Activated CD4-positive, alpha-beta T cell treated with anti-CD3 and anti-CD28 coated beads, Interleukin-2, amount 50 U/mL, for 4 hours (primary cell): ENCODE data around the gene HRH4.

Experiments
- DNase-seq, 2 experiments: peaks; one replicate each; pipeline ENCODE4 v3.0.0-alpha.2; 2020

Gene HRH4, protein sequence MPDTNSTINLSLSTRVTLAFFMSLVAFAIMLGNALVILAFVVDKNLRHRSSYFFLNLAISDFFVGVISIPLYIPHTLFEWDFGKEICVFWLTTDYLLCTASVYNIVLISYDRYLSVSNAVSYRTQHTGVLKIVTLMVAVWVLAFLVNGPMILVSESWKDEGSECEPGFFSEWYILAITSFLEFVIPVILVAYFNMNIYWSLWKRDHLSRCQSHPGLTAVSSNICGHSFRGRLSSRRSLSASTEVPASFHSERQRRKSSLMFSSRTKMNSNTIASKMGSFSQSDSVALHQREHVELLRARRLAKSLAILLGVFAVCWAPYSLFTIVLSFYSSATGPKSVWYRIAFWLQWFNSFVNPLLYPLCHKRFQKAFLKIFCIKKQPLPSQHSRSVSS

DNA sequence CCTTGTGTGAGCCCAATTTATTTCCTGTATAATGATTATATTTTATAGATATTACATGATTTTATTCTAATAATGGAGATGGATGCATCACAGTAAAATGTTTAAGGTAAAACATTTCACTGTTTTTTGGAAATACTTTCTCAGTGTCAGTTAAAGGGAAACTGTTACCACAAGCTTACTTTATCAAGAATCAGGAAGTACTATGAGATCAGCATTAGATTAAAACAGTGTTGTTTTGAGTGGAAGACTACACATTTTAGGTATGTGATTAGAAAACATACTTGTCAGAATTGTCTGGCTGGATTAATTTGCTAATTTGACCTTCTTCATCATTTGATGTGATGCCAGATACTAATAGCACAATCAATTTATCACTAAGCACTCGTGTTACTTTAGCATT is at the start of gene HRH4:
Gene HRH4, plus strand, starts transcription at position 250 of the 400 bp plus-strand sequence. Its CDS starts 92 bp downstream, at position 342.
- no peak for DNase-seq

DNA sequence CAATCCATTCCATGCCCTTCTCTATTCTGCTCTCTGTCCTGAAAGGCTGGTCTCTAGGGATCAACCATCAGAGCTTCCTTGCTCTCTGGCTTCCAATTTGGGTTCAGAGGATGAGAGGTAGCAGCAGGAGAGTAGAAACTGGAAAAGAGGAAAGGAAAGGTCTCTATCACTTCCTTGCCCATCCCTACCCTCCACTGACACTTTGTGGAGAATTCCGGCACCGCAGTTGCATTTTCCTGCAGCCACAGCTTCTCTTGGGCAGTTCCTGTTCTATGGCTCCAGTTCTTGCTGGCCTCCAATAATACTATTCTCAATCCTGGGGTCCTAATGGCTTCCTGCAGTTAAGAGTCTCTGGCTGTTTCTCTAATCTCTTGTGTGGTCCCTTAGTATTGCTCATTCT is 47.3 kb upstream of the HRH4 start:
- DNase-seq: no peak

DNA sequence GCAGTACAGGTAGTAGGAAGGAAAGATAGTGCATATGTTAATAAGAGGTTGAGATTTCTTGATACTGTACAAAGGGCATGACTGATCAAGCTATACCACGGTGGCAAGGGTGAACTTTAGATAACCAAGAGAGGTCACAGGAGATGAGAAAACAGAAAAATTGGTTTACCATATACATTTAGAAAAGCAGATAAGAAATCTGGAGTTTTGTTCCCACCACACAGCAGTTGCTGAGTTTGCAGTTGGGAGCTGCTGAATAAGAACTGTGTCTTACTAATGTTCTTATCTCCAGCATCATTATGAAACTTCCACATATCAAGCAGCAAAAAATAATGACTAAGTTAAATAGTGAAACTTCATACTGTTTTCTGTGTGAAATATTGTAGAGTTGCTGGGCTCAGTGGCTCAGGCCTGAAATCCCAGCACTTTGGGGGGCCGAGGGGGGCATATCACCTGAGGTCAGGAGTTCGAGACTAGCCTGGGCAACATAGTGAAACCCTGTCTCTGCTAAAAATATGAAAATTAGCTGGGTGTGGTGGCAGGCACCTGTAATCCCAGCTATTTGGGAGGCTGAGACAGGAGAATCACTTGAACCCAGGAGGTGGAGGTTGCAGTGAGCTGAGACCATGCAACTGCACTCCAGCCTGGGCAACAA is 46.0 kb upstream of the HRH4 start:
- DNase-seq: no peak

DNA sequence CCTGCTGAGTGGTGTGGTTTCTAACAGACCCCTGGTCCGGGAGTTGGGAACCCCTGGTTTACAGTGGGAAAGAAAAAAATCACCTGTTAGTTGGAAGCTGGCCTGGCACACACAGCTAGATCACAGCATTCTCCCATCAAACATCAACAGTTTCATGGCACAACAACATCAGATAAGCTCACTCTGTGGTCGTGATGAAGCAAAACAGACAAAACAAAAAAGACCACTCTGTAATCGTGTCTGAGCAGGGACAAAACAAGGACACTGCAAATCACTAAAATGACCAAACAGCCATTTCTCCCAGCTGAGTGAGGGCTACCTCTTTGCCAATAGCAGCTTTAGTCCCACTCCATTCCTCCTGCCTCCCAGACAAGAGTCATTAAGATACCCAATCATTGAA is 43.0 kb upstream of the HRH4 start:
- no peak for DNase-seq

DNA sequence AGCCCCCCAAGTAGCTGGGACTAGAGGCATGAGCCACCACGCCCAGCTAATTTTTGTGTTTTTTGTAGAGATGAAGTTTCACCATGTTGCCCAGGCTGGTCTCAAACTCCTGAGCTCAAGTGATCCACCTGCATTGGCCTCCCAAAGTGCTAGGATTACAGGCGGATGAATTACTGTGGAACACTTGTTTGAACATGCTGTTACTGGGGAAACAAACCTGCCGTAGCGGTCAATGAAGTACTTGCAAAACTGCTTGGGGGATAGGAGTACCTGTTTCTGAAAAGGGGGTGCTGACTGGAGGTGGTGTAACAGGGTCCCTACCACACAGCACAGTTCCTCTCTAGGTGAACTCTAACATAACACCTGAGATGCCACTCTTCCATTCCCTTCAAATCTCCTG is 39.9 kb upstream of the HRH4 start:
- DNase-seq: no peak

DNA sequence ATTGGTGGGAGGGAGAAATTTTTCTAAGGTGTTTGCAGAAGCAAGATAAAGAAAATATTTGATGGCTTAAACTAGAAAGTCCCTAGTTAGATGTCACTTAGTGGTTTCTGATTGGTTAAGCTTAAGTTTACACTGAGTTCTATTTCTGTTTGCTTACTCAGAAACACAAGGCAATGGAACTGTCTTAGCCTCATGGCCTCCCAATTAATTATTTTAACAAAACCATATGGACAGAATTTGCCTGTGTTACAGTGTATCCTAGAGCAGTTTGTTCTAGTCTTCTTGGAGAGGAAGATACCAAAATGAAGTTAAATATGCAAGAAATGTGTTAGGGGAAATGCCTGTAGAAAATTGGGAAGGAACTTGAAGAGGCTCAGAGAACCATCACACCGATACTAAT is 38.6 kb upstream of the HRH4 start:
- no peak for DNase-seq

DNA sequence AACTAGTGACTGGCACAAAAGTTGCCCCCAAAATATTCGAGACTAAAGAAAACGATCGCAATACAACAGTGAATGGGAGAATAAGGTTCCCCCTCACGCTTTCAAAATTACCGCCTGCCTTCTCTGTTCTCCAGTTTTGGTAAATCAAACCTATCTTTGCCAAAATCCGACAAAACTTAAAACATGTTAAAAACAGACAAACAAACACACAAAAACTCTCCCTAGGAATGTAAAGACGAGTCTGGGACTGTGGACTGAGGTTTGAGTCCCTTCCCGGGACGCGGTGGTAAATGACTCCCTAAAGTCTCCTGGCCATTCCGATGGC is 34.4 kb upstream of the HRH4 start:
- no peak for DNase-seq

DNA sequence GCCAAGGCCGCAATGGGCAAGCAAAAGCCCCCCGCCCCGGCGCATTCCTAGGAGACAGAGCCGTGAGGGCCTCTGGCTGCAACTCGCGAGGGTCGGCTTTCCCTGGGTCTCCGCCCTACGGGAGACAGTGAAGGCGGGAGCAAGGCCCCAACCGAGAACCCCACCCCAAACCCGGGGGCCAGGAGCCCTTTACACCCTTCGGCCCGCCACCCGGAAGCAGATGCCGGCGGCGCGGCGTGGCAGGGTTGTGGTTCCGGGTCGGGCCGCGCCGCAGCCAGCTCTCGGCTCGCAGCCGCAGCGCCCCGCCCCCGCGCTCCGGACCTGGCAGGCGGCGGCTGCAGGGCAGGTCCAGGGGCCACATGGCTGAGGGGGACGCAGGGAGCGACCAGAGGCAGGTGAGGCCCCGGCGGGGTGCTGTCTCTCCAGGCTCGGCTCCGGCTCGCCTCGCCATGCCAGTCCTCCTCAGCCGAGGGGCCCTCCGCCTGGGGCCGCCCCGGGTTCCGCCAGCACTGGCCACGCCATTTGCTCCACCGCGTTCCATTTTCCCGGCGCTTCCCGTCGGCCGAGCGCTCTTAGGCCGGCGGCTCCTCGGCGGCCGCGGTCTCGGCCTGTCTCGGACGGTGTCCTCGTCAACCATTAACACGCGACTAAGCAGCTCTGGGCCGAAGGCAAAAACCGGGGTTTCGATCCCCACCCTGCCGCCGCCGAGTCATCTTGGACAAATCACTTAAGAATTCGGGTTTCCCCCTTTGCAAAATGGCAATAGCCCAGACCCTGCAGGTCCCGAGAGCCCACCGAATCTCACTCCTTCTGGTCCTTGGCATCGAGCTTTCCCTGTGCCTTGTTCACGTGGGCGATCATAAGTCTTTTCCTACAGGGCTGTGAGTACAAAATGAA is 33.8 kb upstream of the HRH4 start, which contains the start of gene IMPACT:
Gene IMPACT, plus strand, starts transcription at position 273 of the 897 bp plus-strand sequence. Its CDS starts 87 bp downstream, at position 360.
- peak; percentile 67 to 73 for DNase-seq

DNA sequence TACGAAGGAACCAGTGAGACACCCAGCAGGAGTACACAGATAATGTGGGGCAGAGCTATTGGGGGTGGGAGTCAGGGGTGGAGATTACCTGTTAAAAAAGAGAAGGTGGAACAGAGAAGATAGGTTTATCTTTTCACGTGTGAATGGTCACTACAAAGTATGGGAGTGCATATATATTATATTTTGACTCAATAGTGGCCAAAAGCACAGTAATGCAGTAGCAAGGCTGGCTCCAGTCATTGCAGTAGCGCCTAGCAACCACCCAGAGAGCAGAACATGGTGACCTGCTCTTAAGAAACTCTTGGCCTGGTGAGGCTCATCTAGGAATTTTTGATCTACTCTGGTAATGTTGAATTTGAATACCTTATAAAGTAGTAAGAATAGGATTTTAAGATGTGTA is 33.0 kb upstream of the HRH4 start:
- no peak for DNase-seq

DNA sequence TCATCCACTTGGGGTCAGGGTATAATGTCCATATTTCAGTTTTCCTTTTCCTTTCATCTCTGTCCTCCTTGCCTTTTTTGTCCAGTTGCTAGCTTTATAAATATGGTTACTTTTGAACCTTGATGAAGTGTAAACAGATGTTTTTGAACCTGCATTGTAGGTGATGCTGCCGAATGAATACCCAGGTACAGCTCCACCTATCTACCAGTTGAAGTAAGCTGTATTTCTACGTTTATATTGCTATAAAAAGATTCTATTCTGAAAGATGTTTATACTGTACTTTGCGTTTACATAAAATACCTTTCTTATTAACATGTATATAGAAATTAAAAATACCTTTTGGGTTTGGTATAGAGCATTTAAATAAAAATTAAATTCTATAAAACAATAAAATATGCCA is 31.7 kb upstream of the HRH4 start:
- no peak for DNase-seq

DNA sequence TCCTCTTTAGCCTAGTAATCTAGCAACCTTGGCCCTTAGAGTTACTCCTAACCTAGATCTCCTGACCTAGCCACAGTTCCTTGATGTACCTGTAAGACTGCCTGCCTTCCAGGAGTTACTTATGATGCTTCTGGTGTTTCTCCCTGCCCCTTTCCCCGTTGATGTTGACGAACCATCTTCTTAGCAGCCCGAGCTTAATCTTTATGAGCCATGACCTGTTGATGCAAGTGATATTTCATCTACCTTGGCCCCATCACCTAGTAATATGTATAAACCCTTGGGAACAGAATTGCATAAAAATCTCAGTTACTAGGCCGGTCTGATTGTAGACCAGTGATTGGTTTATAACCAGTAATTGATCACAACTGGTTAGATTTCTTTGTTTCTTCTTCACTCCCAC is 31.2 kb upstream of the HRH4 start:
- no peak for DNase-seq

DNA sequence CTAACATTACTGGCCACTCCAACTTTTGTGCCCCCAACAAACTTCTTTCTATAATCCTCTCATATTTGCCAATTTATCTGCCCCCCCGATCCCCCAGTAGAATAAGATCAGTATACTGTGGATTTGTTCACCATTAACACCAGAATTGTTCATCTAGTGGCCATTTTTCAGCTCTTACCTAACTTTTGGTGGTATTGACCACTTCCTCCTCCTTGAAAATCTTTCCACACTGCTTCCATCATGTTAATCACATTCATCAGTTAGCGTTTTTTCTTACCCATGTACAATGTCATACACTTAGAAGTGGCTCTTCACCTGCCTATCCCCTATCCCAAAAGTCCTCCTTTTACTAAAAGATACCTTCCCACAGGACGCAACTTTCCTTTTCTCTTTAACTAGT is 27.8 kb upstream of the HRH4 start:
- no peak for DNase-seq

DNA sequence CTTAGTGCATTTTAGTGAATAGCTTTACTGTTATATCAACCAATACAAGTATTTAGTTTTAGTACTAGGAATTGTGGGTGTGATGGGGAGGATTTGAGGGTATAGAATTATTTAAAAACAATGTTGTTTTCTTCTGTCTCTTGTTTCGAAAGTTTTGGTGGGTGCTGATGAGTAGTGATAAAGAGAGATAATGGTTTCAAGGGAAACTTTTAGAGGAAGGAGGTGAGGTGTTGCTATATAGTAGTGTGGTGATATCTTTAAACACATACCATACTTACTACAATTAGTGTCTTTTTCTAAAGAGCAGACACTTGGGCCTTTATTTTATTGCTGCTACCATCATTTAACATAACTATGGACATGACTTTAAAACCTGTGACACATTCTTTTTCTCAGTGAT is 23.5 kb upstream of the HRH4 start:
- no peak for DNase-seq

DNA sequence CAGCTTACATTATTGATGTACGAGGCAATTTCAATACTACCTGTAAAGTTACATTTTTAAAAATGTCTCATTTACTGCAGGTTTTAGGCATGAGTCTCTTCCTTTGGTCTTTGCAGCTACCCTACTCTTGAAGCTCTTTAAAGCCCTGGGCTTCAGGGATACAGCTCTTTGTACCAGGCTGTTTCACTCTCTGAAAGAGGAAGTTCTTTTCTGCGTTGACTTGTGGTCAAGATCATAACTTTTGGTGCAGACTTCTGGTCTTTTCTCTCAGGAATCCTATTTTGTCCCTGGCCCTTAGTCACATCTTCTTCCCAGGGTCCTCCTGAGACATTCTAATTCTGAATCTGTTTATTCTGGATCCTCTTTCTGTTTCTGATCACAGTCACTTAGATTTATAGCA is 16.6 kb upstream of the HRH4 start:
- DNase-seq: no peak

DNA sequence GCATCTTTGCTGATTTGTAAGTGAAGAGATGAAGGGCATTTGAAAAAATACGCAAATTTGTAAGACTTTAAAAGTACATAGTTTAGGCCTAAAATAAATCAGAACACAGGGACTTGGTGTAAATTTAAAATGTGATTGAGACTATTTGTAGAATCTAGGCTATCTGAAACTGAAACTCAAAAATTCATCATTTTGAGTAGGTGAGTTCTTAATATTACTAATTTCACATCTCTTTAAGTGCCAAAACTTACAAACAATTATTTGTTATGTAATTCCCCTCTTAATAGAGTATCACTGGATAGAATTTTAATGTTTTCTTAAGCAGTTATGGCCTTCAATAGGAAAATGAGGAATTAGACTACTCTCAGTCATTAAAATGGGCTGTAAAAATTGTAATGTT is 14.0 kb upstream of the HRH4 start:
- no peak for DNase-seq

DNA sequence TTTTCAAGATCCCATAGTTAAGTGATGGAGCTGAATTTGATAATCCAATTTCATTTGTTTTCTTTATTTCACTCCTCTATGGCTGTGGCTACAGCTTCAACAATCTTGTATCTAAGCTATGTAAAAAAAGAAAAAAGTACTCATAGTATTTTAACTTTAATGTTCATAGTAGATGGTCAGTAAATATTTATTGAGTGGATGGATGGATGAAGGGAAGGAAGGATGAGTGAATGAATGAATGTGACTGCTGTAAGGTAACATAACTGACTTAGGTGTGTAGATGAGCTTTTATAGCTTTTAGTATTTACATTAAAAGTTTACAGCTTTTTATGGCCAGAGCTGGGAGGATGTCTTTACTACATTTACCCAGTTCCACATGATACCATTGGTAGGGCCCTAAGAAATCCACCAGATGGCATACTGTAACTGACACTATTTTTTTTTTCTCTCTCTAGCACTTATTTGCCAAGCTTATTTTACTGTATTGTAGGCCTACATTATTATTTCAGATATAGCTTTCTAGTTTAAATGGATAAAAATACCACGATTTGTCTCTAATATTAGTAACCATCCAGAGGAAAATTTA is 13.4 kb upstream of the HRH4 start:
- DNase-seq: no peak

DNA sequence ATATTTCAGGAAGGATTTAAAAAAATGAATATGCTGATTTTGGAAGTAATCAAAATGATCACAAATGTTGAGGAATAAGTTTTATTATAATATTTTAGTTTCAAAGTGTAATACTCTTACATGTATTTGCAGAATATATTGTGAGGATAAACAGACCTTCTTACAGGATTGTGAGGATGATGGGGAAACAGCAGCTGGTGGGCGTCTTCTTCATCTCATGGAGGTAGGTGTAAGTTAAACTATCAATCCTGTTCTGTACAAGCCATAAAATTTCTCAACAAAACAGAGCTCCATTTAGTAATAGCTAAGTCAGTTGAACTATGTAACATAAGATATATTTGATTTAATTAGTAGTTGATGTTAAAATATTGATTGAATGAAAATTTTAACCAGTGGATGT is 12.5 kb upstream of the HRH4 start:
- no peak for DNase-seq

DNA sequence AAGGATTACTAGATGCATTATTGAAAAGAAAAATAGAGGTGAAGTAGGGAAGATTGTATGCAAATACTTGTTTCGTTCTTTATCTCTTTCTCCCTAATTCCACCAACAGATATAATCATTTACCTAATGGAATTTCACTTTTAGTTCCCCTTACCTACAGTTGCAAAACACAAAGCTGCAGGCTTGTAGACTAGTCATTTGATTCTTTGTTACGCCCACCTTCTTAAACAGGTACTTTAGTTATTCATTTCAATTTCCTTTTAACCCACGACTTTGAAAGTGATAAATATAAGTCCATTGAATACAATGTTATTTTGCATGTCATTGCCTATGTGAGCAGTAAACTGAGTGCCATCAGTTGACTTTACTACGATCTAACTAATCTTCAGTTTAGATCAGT is 3.9 kb upstream of the HRH4 start:
- no peak for DNase-seq

DNA sequence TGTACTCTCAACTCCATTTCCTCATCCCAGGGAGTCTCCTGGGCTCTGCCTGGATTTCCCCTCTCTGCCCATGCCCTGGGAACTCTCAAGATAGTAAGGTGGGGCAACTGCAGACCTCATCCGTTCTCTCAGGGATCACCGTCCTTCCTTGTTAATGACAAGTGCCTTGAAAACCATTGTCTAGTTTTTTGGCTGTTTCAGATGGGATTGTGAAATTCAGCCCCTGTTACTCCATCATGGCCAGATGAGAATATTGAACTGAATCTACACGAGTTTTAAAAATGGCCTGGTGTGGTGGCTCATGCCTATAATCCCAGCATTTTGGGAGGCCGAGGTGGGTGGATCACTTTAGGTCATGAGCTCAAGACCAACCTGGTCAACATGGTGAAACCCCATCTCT is 665 bp upstream of the HRH4 start:
- DNase-seq: no peak

DNA sequence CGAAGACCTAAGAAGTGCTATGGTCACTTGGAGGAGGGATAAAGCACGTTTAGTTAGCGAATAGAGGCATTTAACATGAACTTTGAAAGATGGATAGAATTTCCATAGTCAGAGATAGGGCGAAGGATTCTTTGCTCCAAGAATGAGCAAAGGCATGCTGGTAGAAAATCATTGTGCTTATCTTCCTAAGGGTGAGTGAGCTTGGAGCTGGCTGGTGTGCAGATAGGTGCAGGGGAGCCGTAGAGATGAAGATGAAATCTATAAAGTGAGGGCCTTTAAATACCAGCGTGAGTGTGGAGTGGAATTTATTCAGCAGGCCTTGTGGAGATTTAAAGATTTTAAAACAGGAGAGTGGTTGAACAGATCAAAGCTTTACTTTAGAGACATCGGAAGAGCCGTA is 1.6 kb downstream of the HRH4 start:
- no peak for DNase-seq

DNA sequence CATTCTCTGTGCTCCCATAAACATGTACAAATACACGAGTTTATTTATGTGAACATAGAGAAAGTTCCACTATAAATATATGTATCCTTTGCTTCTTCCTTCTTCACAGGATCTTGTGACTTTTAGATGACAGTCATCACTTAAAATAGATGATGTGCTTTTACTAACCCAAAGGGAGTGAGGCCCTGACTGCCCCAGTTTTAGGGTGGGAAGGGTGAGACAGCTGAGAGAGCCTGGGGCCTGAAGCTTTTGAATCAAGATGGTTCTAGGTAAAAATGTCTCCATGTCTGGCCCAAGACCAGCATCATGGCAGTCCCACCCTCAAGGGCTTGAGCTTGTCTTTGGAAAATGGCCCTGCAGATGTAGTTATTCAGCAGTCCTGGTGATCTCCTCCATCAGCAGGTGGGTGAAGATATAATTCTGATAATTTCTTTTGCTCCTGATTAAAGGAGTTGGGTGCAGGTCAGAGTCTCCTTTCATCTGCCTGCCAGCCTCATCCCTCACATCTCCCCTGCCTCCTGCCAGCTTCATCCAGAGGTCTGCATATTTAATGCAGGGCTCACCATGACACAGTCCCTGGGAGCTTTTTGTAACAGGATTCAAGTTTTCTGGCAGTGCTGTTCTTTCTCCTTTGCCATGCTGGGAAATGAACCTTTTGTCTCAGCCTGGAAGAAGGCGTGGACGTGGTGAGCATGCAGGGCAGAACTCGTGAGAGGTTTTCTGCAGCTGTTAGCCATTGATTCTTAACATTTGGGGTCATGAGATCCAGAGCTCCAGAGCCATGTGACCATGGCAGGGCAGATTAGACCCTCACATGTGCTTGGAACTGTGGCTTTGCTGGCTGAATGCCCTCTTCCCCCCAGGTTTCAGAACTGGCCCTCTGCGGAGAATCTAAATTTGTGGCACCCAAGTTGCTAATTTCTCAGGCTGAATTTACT is 2.7 kb downstream of the HRH4 start:
- DNase-seq: no peak

DNA sequence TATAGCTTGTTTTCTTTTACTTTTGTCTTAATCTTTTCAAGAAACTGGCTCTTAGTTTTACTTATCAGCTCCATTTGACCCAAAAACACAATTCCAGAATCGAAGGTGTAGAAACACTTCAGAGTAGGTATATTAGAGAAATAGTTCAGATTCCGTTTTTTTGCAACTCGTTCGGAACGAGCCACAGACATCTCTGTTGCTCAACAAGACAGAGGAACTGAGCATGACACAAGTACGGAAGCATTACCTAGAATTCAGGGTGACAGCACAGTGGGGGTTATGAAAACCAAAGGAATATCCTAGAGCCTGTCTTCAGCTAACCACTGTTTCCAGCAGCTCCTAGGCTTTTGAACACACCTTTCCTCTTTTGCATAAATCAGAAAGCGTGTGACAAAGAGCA is 5.0 kb downstream of the HRH4 start:
- DNase-seq: no peak
